Measurements from ENCODE around the gene FOLR3. TPM values are rescaled to one million over a fixed set of nuclear protein-coding genes. Genes with fewer than 3 reads are reported as not detected.

FOLR3 gene
- total RNA-seq, result 3.8 and 11.1 TPM in 2 replicates

GRCh38 chr11:72135473-72135872 is at the start of gene FOLR3:
Gene FOLR3, plus strand, starts transcription at chr11:72135725. Its CDS starts 228 bp downstream, at chr11:72135953.

DNA sequence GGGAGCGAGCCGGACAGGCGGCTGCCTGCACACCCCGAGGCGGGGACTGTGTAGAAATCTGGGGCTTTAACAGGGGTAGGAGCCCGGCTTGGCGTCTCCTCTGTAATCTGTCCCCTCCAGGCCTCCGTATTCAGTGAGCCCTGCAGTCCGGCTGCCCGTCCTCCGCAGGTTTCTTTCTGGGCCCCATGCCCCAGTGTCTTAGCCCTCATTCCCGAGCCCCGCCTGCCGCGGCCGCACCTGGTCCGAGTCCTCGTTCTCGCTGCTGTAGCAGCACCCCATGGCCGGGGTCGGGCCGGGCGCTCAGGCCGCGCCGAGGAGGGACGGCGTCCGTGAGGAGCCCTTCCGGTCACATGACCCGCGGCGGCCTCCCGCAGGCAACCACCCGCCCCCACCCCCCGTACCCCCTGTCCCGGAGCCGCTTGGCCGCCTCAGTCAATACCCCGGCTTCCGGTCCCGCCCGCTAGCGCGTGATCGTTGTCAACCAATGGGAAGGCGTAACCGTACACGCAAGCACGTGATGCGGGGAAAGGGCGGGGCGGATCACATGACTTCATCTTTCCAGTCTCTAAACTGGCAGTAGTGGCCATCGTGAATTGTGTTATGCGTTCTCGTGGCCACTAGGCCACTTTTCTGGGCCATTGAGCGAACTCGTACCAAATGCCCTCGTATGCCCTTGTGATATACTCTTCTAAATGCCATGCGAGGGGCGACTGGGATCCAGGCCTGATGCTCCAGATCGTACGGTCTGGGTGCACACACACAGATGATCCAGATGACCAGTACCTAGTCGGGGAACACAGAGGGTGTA is 32.4 kb upstream of the FOLR3 start, which contains the start of gene LAMTOR1:
Gene LAMTOR1 (minus strand): TSS at position 352 of the 808 bp plus-strand sequence. CDS start 73 bp downstream, at position 279.

GRCh38 chr11:72105888-72106287 is 29.6 kb upstream of the FOLR3 start, which contains the start of gene TOMT:
Gene TOMT, plus strand, starts transcription at chr11:72105924. Its CDS starts 28 bp downstream, at chr11:72105952.

DNA sequence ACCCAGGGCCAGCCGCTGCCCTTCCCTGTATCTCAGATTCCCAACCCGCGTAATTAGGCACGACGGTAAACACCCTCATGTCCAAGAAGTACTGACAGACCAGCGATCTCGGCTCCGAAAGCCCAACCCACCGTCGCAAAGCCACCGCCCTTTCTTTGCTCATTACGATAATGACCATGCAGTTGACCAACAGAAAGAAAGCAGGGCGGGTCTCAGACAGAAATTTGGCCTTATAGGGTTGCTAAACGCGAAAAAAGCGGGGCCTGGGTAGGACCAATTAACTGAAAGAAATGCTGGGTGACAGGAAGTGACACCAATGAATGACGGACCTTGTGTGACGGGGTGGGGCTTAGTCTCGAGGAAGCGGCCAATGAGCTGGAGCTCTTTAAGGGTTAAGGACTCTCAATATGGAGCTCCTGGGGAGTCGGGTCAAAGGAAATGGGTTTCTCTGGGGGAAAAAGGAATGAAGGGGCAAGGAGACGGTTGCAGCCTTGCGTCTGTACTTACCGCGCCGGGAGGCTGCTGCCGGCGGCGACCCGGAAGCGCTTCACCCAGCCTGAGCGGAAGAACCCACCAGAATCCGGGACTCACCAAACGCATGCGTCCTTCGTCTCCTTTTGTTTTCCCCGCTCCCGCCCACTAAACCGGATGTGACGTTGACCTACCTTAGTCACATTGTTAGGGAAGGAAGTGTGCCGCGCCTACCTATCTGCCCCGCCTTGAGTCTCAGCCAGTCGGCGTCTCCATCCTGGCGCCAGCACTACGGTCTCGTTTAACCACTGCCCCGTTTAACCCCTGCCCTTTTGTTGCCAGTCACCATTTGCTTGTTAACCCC is 23.2 kb upstream of the FOLR3 start, which contains the start of gene ANAPC15:
Gene ANAPC15 (minus strand): TSS at position 553 of the 835 bp plus-strand sequence. CDS start 1,419 bp downstream, outside the sequence.

Other genes starting within 250 kb of the FOLR3 start
- gene XNDC1N, start 207.1 kb upstream of the FOLR3 start, total RNA-seq, result 8.1 and 10.1 TPM in 2 replicates
- gene RNF121, start 206.7 kb upstream of the FOLR3 start, total RNA-seq, result 27.4 and 39.6 TPM in 2 replicates
- 1.9 and 2.0 TPM in 2 replicates for gene IL18BP, start 136.8 kb upstream of the FOLR3 start, total RNA-seq
- gene NUMA1, start 55.2 kb upstream of the FOLR3 start, total RNA-seq, result 170 and 206 TPM in 2 replicates
- 2.5 and 5.3 TPM in 2 replicates for gene LRRC51, start 54.9 kb upstream of the FOLR3 start, total RNA-seq
- 105 and 127 TPM in 2 replicates for gene LAMTOR1, start 32.4 kb upstream of the FOLR3 start, total RNA-seq
- not detected in 2 replicates for gene TOMT, start 29.8 kb upstream of the FOLR3 start, total RNA-seq
- 29.9 and 49.2 TPM in 2 replicates for gene ANAPC15, start 23.0 kb upstream of the FOLR3 start, total RNA-seq
- gene FOLR1, start 56.4 kb downstream of the FOLR3 start, total RNA-seq, result 0.12 TPM in 1 of 2 replicates, not detected in the other
- gene FOLR2, start 81.1 kb downstream of the FOLR3 start, total RNA-seq, result not detected in 2 replicates
- 58.9 and 83.4 TPM in 2 replicates for gene INPPL1, start 89.0 kb downstream of the FOLR3 start, total RNA-seq
- gene PHOX2A, start 108.5 kb downstream of the FOLR3 start, total RNA-seq, result not detected in 2 replicates

Data from uterine smooth muscle cell (primary cell).